GM18520 (cell line): Measurements from ENCODE around the gene UBL5.
"Not testable (repeated sequence)": the region's sequence is repeated elsewhere in the genome, so short reads cannot be mapped to it uniquely, and the experiment has no call there.

Experiments used
- ATAC-seq: cut with Tn5 transposase; IDR thresholded peaks from one replicate; pipeline ENCODE4 v1.9.1; 2021; ENCODE audit not compliant: unreplicated experiment

Gene UBL5

DNA sequence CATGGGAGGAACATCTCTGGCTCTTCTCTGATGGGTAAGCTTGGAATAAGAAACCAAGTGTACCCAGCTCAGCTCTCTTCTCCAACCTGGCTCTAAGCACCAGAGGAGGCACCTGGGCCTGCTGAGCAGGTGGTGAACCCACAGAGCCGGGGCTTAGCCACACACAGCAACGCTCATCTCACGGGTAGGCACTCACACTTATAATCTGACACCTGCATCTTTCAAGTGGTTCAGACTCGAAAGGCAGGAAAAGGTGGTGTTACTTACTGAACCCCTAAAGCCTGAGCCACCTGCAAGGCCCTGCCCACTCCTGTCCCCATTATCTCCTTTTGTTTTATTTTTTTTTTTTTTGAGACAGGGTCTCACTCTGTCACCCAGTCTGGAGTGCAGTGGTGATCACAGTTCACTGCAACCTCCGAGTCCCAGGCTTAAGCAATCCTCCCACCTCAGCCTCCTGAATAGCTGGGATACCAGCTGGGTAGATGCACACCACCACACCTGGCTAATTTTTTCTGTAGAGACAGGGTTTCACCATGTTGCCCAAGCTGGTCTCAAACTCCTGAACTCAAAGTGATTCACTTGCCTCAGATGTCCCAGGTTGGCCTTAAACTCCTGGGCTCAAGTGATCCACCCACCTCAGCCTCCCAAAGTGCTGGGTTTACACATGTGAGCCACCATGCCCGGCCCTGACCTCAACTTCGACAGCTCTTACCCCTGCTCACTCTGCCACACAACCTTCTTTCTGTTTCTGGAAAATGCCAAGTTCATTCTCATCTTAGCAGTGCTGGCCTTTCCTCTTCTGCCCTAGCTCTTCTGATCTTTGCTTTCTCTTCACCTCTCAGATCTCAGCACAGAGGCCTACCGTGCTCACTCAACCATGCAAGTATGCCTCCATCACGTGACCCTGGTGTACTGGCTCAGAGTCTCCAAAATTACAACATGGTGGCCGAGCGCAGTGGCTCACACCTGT is 18.6 kb upstream of the UBL5 start:
- no peak for ATAC-seq

GRCh38 chr19:9811139-9811538 is 16.6 kb upstream of the UBL5 start:
- no peak for ATAC-seq

- no peak for ATAC-seq
These were observed 9.5 kb upstream of the UBL5 start for GRCh38 chr19:9818175-9818733.

DNA sequence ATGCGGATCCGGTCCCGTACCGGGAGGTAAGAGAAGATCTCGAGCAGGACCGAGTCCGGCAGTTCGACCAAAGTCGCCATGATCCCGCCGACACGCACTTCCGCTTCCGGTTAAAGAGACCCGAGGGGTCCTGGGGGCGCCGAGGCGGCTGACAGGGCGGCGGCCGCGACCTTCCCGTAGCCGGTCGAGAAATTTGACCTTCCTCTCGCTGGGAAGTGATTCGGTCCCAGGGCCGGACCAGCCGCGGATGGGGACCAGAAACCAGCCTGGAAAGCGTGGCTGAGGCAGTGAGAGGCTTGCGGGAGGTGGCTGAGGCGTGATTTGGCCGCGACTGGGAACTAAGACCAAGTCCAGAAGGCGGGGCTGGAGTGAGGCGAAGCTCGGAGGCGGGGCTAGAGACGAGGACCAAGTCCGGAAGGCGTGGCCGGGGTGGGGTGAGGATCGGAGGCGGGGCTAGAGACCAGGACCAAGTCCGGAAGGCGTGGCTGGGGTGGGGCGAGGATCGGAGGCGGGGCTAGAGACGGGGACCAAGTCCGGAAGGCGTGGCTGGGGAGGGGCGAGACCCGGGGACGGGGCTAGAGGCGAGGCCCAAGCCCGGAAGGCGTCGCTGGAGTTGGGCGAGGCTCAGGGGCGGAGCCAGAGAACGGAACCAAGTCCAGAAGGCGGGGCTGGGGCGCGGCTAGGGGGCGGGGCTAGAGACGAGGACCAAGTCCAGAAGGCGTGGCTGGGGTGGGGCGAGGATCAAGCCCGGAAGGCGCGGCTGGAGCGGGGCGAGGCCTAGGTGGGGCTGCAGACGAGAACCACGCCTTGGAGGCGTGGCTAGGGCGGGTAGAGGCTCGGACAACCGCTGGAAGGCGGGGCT is 8.8 kb upstream of the UBL5 start, which contains the start of gene FBXL12:
Gene FBXL12, minus strand, starts transcription at position 346 of the 862 bp plus-strand sequence. Its CDS starts 266 bp downstream, at position 80.
- ATAC-seq, result peak; percentile 72

- no peak for ATAC-seq
These were observed 8.2 kb upstream of the UBL5 start for GRCh38 chr19:9819596-9819909.

DNA sequence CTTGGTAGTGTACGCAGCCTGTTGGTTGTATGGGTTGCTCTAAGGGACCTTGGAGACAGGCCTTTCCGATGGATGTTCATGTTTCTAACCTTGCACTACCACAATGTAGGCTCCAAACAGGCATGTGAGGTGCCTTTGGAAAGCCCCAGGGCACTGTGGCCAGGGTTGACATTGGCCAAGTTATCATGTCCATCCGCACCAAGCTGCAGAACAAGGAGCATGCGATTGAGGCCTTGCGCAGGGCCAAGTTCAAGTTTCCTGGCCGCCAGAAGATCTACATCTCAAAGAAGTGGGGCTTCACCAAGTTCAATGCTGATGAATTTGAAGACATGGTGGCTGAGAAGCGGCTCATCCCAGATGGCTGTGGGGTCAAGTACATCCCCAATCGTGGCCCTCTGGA is 7.7 kb upstream of the UBL5 start:
- not testable (repeated sequence) for ATAC-seq

DNA sequence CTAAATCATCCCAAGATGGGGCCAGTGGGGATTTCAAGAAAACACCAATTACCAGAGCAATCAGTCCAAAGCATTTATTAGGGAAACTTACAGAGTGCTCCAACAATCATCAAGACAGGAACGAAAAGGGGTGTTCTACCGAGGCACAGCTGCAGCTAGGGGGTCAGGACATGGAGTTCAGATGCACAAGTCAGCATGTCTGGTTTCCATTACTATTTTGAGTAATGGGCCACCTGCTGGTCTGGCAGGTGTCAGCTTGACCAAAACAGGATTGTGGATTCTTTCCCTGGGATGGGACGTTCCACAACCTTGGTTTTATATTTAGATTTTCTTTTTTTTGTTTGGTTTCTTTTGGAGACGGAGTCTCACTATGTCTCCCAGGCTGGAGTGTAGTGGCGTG is 3.9 kb upstream of the UBL5 start:
- ATAC-seq, result no peak

- no peak for ATAC-seq
These were observed 889 bp downstream of the UBL5 start for GRCh38 chr19:9828551-9829063.

DNA sequence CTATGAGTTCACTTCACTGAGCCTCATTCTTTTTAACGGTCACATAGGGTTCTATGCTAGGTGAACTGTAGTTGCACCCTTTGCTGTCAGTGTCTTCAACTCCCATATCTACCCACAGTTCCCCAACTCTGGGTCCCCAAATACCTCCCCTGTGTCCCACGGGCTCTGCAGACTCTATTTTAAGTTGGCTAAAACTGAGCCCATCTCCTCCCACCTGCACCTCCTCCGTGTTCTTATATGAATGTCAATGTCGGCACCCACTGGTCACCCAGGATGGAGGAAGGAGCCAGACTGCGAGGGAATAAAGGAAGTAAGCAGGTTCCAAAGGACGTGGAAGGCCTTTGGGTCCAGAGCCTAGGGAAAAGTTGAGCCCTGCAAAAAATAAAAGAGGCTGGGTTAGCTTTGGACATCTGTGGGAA is 6.6 kb downstream of the UBL5 start:
- ATAC-seq, result no peak

GRCh38 chr19:9834726-9835506 is 7.2 kb downstream of the UBL5 start, which contains the start of gene PIN1:
Gene PIN1, plus strand, starts transcription at chr19:9835318. Its CDS starts 27 bp downstream, at chr19:9835345.
- ATAC-seq, result peak; percentile 96

GRCh38 chr19:9835507-9835949 is 7.8 kb downstream of the UBL5 start:
- ATAC-seq, result no peak

DNA sequence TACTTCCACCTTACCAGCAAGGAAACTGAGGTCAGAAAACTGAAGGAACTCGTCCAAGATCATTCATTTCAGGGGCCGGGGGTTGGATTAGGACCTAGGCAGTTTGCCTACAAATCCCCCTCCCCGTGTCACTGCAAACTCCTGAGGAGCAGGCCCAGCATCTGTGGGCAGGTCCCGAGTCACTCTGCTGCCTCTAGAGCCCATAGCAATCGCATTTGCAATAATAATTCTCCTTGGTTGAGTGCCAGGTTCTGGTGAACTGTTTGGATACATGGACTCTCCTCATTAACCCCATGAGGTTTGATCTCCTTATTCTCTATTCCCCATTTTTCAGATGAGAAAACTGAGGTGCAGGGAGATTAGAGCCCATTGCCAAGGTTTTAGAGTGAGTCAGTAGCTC is 8.3 kb downstream of the UBL5 start:
- no peak for ATAC-seq

GRCh38 chr19:9838324-9838723 is 10.6 kb downstream of the UBL5 start:
- ATAC-seq, result no peak

- ATAC-seq, result no peak
These were observed 11.7 kb downstream of the UBL5 start for GRCh38 chr19:9839415-9839814.

DNA sequence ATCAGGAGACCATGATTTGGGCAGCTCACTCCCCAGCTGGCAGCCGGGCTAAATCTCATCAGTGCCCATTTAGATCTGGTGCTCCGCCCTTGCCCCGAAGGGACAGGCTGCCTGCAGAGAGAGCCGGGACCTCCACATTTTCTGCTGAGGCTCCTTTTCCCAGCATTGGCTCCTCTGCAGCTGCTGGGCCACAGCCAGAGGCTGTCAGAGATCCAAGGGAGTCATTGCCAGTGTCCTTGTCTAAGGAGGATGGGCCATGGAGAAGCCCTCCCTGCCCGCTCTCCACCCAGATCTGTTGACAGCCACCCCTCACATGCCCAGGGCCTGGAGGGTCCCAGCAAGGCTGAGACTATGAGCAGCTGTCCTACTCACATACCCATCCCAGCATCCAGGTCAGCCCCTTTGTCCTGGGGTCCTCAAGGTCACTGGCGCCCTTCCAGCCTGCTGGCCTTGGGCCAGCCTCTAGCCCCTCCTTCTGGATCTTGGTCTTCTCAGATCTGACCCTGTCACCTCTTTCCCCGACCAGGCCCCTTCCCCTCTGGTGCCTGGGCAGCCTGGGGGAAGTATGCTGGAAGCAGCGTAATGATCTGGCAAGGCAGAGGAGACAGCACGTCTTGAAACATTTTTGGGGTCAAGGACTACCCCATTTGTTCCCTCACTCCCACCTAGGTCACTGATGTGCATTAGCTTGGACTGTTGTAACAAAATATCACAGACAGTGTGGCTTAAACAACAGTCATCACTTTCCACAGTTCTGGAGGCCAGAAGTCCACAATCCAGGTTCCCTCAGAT is 15.3 kb downstream of the UBL5 start:
- ATAC-seq, result no peak

- ATAC-seq, result not testable (repeated sequence)
These were observed 16.0 kb downstream of the UBL5 start for GRCh38 chr19:9843626-9844273.

DNA sequence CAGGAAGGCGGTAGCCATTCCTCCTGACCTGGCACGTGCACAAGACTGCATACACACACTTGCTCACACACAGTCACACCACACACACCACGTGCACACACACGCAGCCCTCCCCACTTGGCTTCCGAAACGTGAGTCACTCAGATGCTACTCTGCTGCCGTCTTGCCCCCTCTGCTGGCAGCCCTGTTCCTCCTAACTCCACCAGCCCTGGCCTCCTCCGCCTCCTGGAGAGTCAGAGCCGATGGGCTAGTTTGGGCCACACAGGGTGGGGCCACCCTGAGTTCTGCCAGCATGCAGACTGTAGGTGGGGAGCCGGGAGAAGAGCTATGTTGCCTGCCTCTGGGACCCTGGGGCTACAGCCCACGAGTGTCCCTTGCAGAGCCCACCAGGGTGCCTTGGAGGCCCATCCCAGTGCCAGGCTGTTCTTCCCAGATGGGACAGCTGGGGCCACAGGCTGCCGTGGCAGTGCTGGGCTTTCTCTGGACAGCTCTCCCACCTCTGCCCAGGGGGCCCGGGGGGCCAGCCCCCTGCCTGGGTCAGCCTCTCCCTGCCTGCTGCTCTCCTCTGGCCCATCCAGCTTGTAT is 19.5 kb downstream of the UBL5 start:
- ATAC-seq, result no peak

DNA sequence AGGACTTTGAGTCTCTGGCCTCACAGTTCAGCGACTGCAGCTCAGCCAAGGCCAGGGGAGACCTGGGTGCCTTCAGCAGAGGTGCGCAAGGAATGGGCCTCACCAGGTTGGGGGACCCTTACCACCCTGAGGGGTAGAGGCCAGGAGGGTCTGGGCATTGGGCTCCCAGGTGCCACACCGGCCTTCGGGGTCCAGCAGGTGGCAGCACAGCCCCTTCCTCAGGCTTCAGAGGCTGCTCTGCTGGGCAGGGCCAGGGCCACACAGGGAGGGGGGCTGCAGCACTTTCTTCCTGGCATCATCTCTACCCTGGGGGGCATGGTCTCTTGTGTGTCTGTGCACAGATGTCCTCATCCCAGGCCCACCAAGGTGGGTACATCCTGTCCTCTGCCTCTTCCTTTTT is 20.3 kb downstream of the UBL5 start:
- ATAC-seq, result no peak

DNA sequence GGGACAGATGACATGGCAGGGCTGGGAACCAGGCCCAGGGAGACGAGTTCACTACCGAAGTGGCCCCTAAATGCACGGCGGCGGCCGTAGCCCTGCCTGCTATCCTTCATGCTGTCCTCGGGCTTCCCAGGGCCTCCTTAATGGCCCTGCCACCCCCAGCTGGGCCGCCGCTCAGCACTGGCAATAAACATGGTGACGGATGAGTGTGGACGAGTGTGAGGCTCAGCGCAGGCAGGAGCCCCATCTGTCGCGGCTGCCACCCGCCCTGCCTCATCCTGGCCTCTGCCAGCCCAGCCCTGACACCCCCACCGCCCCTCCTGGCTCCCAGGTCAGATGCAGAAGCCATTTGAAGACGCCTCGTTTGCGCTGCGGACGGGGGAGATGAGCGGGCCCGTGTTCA is 21.0 kb downstream of the UBL5 start:
- no peak for ATAC-seq
